Endothelial cell of umbilical vein (primary cell): ENCODE measurements around the gene FLT4. TPM values are rescaled to one million over a fixed set of nuclear protein-coding genes. Genes with fewer than 3 reads are reported as not detected.

Experiments used
- BruUV-seq: library from RNA; stranded (reverse); fragments of 400-500 nt; replicated peaks from 2 replicates; lab custom pipeline; 2021; lab: Mats Ljungman, UMichigan
- CTCF ChIA-PET: fragments of 300-600, 350-600 bp; sonication (Branson Sonifier 250); formaldehyde crosslinking; loops from one replicate; lab custom pipeline; 2021; ENCODE audit warnings: antibody characterized with exemption, inconsistent platforms; lab: Charles Lee
- POLR2A ChIA-PET: fragments of 300-600, 350-600 bp; sonication (Branson Sonifier 250); formaldehyde crosslinking; loops from one replicate; lab custom pipeline; 2021; ENCODE audit warnings: antibody characterized with exemption, inconsistent platforms; lab: Charles Lee
- DNase-seq: peaks from one replicate; pipeline ENCODE4 v3.0.0-alpha.2; 2011; ENCODE audit warnings: low read depth, low spot score
- FAIRE-seq: peaks from 2 replicates; lab custom pipeline; 2011; peaks lifted over from hg19 to GRCh38; lab: Jason Lieb, UNC
- H2AFZ ChIP-seq: 2 replicates; pipeline ENCODE4 v1.6.0; 2012; ENCODE audit warnings: low read depth, low read length, control low read depth, inconsistent platforms
- H3K27ac ChIP-seq: 2 replicates; pipeline ENCODE4 v1.5.1; 2011; ENCODE audit warnings: low read depth, mild to moderate bottlenecking, control low read depth, low read length, moderate library complexity; ENCODE audit not compliant: insufficient read depth
- H3K27me3 ChIP-seq, 2 experiments: 2 replicates each; pipeline versions ENCODE4 v1.6.0 to v1.6.1; 2011; ENCODE audit warnings: low read length in 2 of 2, mixed read lengths in 1 of 2; ENCODE audit not compliant: control insufficient read depth in 2 of 2, insufficient read depth in 2 of 2
- H3K36me3 ChIP-seq, 2 experiments: 2 replicates in 1 of 2; 3 replicates in 1 of 2; pipeline ENCODE4 v1.5.1; 2011; ENCODE audit warnings: low read length in 2 of 2, mild to moderate bottlenecking in 1 of 2, moderate library complexity in 1 of 2; ENCODE audit not compliant: control insufficient read depth in 2 of 2, insufficient read depth in 2 of 2; ENCODE audit errors: extremely low read depth in 1 of 2
- H3K4me1 ChIP-seq: 3 replicates; pipeline ENCODE4 v1.5.1; 2011; ENCODE audit warnings: mild to moderate bottlenecking, low read length; ENCODE audit not compliant: control insufficient read depth, insufficient read depth; ENCODE audit errors: extremely low read depth
- H3K4me2 ChIP-seq: 2 replicates; pipeline ENCODE4 v1.6.1; 2011; ENCODE audit warnings: low read length, control low read depth, mixed read lengths; ENCODE audit not compliant: insufficient read depth
- H3K4me3 ChIP-seq, 3 experiments: fragments of 200-600 bp in 1 of 3; sonication (generic), shearing (Covaris generic) in 1 of 3; replicated peaks in 1 of 3; 2 replicates each; pipeline ENCODE4 v1.5.1; 2011 to 2016; ENCODE audit warnings: control low read depth in 3 of 3, low read length in 3 of 3, mild to moderate bottlenecking in 2 of 3, inconsistent platforms in 1 of 3, low read depth in 1 of 3, moderate library complexity in 1 of 3; ENCODE audit not compliant: insufficient read depth in 1 of 3
- H3K79me2 ChIP-seq: 2 replicates; pipeline ENCODE4 v1.6.0; 2012; ENCODE audit warnings: low read length, inconsistent platforms; ENCODE audit not compliant: control insufficient read depth, insufficient read depth
- H3K9ac ChIP-seq: replicated peaks from 2 replicates; pipeline ENCODE3; 2011; ENCODE audit warnings: low read length, control low read depth; ENCODE audit not compliant: insufficient read depth; ENCODE audit errors: extremely low read depth
- H3K9me1 ChIP-seq: replicated peaks from 3 replicates; pipeline ENCODE4 v1.6.0; 2011; ENCODE audit warnings: mild to moderate bottlenecking, low read length; ENCODE audit not compliant: control insufficient read depth, insufficient read depth; ENCODE audit errors: extremely low read depth
- H3K9me3 ChIP-seq: replicated peaks from 2 replicates; pipeline ENCODE4 v1.5.1; 2012; ENCODE audit warnings: low read length, inconsistent platforms; ENCODE audit not compliant: control insufficient read depth, insufficient read depth
- H4K20me1 ChIP-seq: replicated peaks from 2 replicates; pipeline ENCODE3; 2011; ENCODE audit warnings: mild to moderate bottlenecking, low read length; ENCODE audit not compliant: control insufficient read depth, insufficient read depth; ENCODE audit errors: extremely low read depth
- EZH2 ChIP-seq: IDR thresholded peaks from 2 replicates; pipeline ENCODE4 v1.6.1; 2012; ENCODE audit warnings: borderline replicate concordance, low read depth, mild to moderate bottlenecking, moderate library complexity, low read length, inconsistent platforms; ENCODE audit not compliant: severe bottlenecking
- FOS ChIP-seq: IDR thresholded peaks from 2 replicates; pipeline ENCODE4 v1.6.1; 2011; ENCODE audit warnings: mild to moderate bottlenecking, low read length, moderate library complexity, borderline replicate concordance; ENCODE audit not compliant: insufficient read depth
- GATA2 ChIP-seq: IDR thresholded peaks from 2 replicates; pipeline ENCODE4 v1.7.0; 2011; ENCODE audit warnings: low read depth, mild to moderate bottlenecking, moderate library complexity, mixed read lengths, low read length; ENCODE audit not compliant: insufficient read length, insufficient read depth
- JUN ChIP-seq: IDR thresholded peaks from 2 replicates; pipeline ENCODE4 v1.6.1; 2011; ENCODE audit warnings: borderline replicate concordance, low read depth; ENCODE audit not compliant: insufficient read length, insufficient read depth
- MYC ChIP-seq: IDR thresholded peaks from one replicate; pipeline ENCODE4 v1.6.1; 2011; ENCODE audit warnings: mild to moderate bottlenecking, low read depth, low read length
- POLR2A ChIP-seq: IDR thresholded peaks from 2 replicates; pipeline ENCODE4 v1.6.1; 2012; ENCODE audit warnings: low read depth, mild to moderate bottlenecking, control low read depth, low read length
- POLR2AphosphoS5 ChIP-seq: IDR thresholded peaks from 2 replicates; pipeline ENCODE4 v1.6.1; 2012; ENCODE audit warnings: low read depth, mild to moderate bottlenecking, control low read depth, low read length, moderate library complexity; ENCODE audit not compliant: insufficient read depth
- dilution Hi-C: fragments of 300-500 bp; cut with MboI; formaldehyde crosslinking; loops from one replicate; pipeline ENCODE4 v1.15.0; 2019; ENCODE audit warnings: low sequenced_read_pairs; ENCODE audit not compliant: extremely low pct_ligation_motif_present
- intact Hi-C: fragments of 100-400 bp; cut with micrococcal nuclease; formaldehyde crosslinking; loops from one replicate; pipeline ENCODE4 v1.10.0; 2022
- polyA plus RNA-seq, 4 experiments: library from polyadenylated mRNA; depleted of rRNA in 3 of 4; stranded (reverse) in 3 of 4; unstranded in 1 of 4; fragments of >200 nt; gene quantifications; 2 replicates each; pipeline versions ENCODE4 v1.2.1 to v1.2.3, GENCODE V29; 2011 to 2012; ENCODE audit warnings: missing spikeins in 1 of 4
- total RNA-seq: library from RNA; stranded (reverse); gene quantifications from 2 replicates; pipeline ENCODE4 v1.2.3, GENCODE V29; 2021
- TF ChIP-seq, protein P1 (sequence below): IDR thresholded peaks from 2 replicates; pipeline ENCODE4 v1.6.1; 2011; ENCODE audit not compliant: insufficient read depth, insufficient read length

Gene FLT4
- total and polyA plus RNA-seq, 2 donors (not counting 3 experiments of a cell fraction or from before 2014, with no cell fraction given), result 44.4 to 71.5 TPM

DNA sequence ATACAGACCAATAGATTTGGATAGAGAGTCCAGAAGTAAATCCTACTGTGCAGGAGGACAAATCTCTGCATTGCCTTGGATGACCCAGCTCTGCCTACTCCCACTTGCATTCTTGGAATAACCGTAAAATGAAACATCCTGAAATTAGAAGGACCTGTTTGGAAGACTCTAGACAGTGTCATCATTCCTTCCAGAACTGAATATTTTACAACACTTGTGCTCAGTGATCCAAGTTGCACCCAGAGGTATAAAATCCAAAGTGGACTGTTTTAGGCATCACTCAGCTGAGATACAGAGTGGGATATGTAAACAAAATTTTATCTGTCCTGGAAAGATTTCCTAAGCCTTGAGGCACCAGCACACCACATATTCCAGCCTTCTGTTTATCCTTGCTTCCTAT lies 46.7 kb upstream of the FLT4 start:
- no peaks in the 10 kb centered on the region for H4K20me1 ChIP-seq
- H3K4me2 ChIP-seq, result no peak overlapping the region
- DNase-seq, result no peak
- H3K9me1 ChIP-seq, result no peaks in the 10 kb centered on the region
- H3K4me3 ChIP-seq, result no peak overlapping the region
- H3K27ac ChIP-seq, result no peak overlapping the region
- H2AFZ ChIP-seq, result no peak overlapping the region
- H3K36me3 ChIP-seq, result no peaks in the 10 kb centered on the region
- ChIA-PET CTCF (interaction anchor here (1.2 to 1.6 kb wide), 2 partner anchors 8 to 22 kb away, joined by 3 to 4 read pairs; no protein-coding TSS in a partner anchor), POLR2A (no interaction called here)
- no peaks in the 10 kb centered on the region for H3K4me1 ChIP-seq
- dilution Hi-C loops, result no loop called here
- intact Hi-C loops, result no loop called here
- TF ChIP-seq EZH2, result no peak
- no peak for TF ChIP-seq FOS
- TF ChIP-seq POLR2A, result no peak
- no peak for TF ChIP-seq MYC
- TF ChIP-seq JUN, result no peak
- TF ChIP-seq, protein P1, sequence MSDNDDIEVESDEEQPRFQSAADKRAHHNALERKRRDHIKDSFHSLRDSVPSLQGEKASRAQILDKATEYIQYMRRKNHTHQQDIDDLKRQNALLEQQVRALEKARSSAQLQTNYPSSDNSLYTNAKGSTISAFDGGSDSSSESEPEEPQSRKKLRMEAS, result no peak
- no peaks in the 10 kb centered on the region for H3K79me2 ChIP-seq
- no peaks in the 10 kb centered on the region for H3K27me3 ChIP-seq
- FAIRE-seq, result no peak
- H3K9ac ChIP-seq, result no peak overlapping the region
- no peaks in the 10 kb centered on the region for H3K9me3 ChIP-seq
- BruUV-seq, result no TSS peak

DNA sequence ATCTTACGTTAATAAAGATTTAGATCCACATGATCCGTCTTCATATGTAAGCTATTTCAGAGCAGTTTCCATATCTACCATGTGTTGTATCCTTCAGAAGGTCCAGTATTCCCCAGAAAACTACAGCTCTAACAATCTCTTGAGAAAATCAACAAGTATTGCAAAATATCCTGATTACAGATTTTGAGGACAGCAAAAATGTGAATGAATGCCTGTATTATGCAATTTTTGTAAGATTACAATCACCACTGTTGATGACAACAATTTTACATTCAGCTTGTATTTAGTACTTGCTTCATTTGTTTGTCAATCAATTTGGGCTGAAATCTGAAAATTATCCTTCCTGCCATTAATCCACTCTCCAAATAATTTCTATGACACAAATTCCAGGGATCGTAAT lies 43.0 kb upstream of the FLT4 start:
- no peaks in the 10 kb centered on the region for H3K9me1 ChIP-seq
- no peak for FAIRE-seq
- no peaks in the 10 kb centered on the region for H3K4me1 ChIP-seq
- no peaks in the 10 kb centered on the region for H3K79me2 ChIP-seq
- no peak overlapping the region for H3K27ac ChIP-seq
- ChIA-PET CTCF (interaction anchor here (1.4 kb wide), 1 partner anchor 26 kb away, joined by 5 read pairs; no protein-coding TSS in a partner anchor), POLR2A (no interaction called here)
- no peaks in the 10 kb centered on the region for H3K9me3 ChIP-seq
- H2AFZ ChIP-seq, result no peak overlapping the region
- TF ChIP-seq POLR2AphosphoS5, result no peak
- no peak for TF ChIP-seq GATA2
- H3K4me3 ChIP-seq, result no peak overlapping the region
- H4K20me1 ChIP-seq, result no peaks in the 10 kb centered on the region
- no peak for DNase-seq
- no peaks in the 10 kb centered on the region for H3K36me3 ChIP-seq
- BruUV-seq, result no TSS peak
- dilution Hi-C loops (no loop called here), intact Hi-C loops (no loop called here)
- H3K4me2 ChIP-seq, result no peak overlapping the region
- no peaks in the 10 kb centered on the region for H3K27me3 ChIP-seq
- H3K9ac ChIP-seq, result no peak overlapping the region
